ENCODE measurements around the gene MYOM1. TPM values are rescaled to one million over a fixed set of nuclear protein-coding genes. Genes with fewer than 3 reads are reported as not detected.

The MYOM1 gene
- total RNA-seq, 4 donors from 2014 or later = 13.3 to 31.7 (median 16.5) TPM

DNA sequence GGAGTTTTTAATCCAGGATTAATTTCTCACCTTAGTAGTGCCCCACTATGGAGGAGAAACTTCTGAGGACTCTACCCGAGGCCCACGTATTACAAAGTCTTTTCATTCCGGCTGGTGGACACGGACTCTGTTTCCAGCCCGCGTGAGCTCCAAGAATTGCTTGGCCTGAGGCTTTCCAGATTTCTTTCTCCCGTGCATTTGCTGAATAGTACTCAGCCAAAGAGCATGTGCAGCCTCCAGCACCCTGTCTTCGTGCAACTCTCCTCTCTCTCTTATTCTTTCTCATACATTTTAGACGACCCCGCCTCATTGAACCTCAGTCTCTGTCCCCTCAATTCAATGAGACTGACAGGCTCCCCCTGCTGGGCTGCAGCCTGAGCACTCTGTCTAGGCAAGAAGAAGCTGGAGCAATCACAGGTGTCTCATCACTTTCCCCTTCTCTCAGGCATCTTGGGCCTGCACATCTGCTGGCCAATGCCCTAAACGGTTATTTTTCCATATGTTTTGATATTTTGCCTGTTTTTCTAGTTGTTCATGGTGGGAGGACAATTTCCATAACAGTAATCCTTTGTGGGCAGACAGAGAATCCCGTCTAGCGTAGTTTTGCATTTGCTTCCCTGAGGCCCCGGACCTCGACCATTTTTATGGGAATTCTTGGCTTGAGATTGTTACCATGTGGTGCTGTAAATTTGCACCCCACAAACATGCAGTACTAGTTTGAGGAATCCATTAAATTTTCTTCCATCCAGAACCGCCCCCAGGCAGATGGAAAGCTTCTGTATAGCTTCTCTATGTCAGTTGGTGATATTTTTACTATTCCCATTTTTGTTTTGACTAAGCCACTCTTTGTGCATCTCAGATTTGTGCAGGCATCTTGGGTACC, 156.7 kb downstream of the MYOM1 start:
- H3K27me3 ChIP-seq = no peaks in the 10 kb centered on the region
- intact Hi-C loops (cut with DNase I) = loop anchor here (1.0 to 10.0 kb wide), 4 partner anchors 51 to 182 kb away; partner anchors contain the start of genes LPIN2 and MYL12A
- no peaks in the 10 kb centered on the region for H3K9me3 ChIP-seq
- TF ChIP-seq EP300 (IDR thresholded peaks at IDR 0.05) (no peak), POLR2AphosphoS5 (IDR thresholded peaks at IDR 0.05) (peak in 1 of 2 donors; percentile 17), CTCF (IDR thresholded peaks at IDR 0.05) (peak; percentile 72 to 77 (median 73)), POLR2A (IDR thresholded peaks at IDR 0.05; ENCODE audit: low read depth) (no peak)
- H3K4me1 ChIP-seq = peaks cover 10 to 36% (median 25%) of the 10 kb centered on the region in 4 donors
- H3K27ac ChIP-seq (replicated peaks in 1 of 4) = peak overlapping the region in 2 of 4 donors; percentile 13 to 20
- peak overlapping the region; percentile 9 to 35 (median 26) for H3K4me3 ChIP-seq
- 42% methylated on average over 16 of the region's 16 CpGs for WGBS
- DNase-seq (ENCODE audit: extremely low spot score) = peak; percentile 90
- peaks cover 0 to 15% (median 10%) of the 10 kb centered on the region in 4 donors for H3K36me3 ChIP-seq

GRCh38 chr18:3061581-3062312, 158.0 kb downstream of the MYOM1 start:
- 70% methylated on average over 11 of the region's 11 CpGs for WGBS
- H3K27ac ChIP-seq (replicated peaks in 1 of 4) = no peak overlapping the region
- peak; percentile 86 for DNase-seq (ENCODE audit: extremely low spot score)
- TF ChIP-seq POLR2AphosphoS5 (IDR thresholded peaks at IDR 0.05) = no peak
- TF ChIP-seq CTCF (IDR thresholded peaks at IDR 0.05) = no peak
- no peak for TF ChIP-seq POLR2A (IDR thresholded peaks at IDR 0.05; ENCODE audit: low read depth)
- TF ChIP-seq EP300 (IDR thresholded peaks at IDR 0.05) = no peak
- intact Hi-C loops (cut with DNase I) = loop anchor here (5.0 to 10.0 kb wide), 3 partner anchors 49 to 183 kb away; partner anchors contain the start of genes LPIN2 and MYL12A
- peaks cover 10 to 36% (median 25%) of the 10 kb centered on the region in 4 donors for H3K4me1 ChIP-seq
- H3K4me3 ChIP-seq = no peak overlapping the region
- H3K9me3 ChIP-seq = no peaks in the 10 kb centered on the region
- peaks cover 0 to 9% (median 4%) of the 10 kb centered on the region in 4 donors for H3K36me3 ChIP-seq
- H3K27me3 ChIP-seq = no peaks in the 10 kb centered on the region

DNA sequence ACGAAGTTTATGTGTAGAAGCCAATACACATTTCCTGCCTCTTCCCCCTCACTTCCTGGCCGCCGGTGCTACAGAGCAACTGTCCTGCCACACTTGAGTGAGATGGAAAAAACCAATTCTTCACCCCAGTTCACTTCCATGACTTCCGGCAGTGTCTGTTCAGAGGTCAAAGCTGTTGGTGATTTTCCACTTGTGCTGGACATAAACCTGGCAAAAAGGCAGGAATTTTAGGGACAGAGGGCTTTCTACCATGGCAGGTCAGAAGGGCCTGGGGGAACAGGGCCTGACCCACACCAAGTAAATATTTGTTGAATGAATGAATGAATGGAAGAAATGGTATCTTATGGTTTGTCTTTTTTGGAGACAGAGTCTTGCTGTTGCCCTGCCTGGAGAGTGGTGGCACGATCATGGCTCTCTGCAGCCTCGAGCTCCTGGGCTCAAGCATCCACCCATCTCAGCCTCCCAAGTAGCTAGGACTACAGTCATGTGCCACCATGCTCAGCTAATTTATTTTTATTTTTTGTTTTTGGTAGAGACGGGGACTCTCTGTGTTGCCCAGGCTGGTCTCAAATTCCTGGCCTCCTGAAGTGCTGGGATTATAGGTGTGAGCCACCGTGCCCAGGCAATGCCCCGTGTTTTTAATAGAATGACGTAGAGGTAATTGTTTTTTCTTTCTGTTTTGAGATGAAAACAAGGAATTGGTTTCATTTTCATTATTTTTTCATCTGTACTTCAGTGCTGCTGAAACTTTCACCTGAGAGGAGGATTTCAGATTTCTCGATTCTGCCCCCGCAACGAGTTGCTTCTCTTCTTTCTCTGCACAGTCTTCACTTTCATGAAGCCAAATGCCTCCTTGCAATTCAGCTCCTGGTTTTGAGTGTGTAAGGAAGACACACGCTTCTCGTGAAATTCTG, 158.8 kb downstream of the MYOM1 start:
- H3K4me1 ChIP-seq = peaks cover 10 to 36% (median 25%) of the 10 kb centered on the region in 4 donors
- H3K36me3 ChIP-seq = peaks cover 0 to 3% (median under 1%) of the 10 kb centered on the region in 4 donors
- no peaks in the 10 kb centered on the region for H3K9me3 ChIP-seq
- peak overlapping the region; percentile 6 to 42 (median 28) for H3K27ac ChIP-seq (replicated peaks in 1 of 4)
- H3K4me3 ChIP-seq = no peak overlapping the region
- 86% methylated on average over 15 of the region's 15 CpGs for WGBS
- no peak for TF ChIP-seq POLR2A (IDR thresholded peaks at IDR 0.05; ENCODE audit: low read depth)
- TF ChIP-seq EP300 (IDR thresholded peaks at IDR 0.05) = no peak
- TF ChIP-seq POLR2AphosphoS5 (IDR thresholded peaks at IDR 0.05) = no peak
- TF ChIP-seq CTCF (IDR thresholded peaks at IDR 0.05) = no peak
- intact Hi-C loops (cut with DNase I) = loop anchor here (5.0 to 10.0 kb wide), 3 partner anchors 49 to 184 kb away; partner anchors contain the start of genes LPIN2 and MYL12A
- no peak for DNase-seq (ENCODE audit: extremely low spot score)
- H3K27me3 ChIP-seq = no peaks in the 10 kb centered on the region

DNA sequence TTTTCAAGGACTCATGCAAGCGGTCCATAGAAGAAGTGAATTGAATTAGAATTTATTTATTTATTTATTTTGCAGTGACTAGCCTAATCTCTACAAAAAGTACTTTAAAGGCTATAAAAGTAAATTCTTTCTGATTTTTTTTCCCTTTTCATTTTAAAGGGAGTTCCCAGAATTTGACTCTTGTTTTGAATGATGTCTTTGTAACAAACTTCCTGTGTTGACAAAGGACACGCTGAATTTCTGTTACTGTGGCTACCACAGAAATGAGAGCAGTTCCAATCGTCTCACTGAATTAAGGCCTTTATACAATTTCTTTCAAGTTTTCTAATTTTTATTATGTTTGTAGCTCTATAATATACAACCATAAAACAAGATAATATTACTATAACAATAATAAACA, 160.5 kb downstream of the MYOM1 start:
- WGBS = 69% methylated on average over 3 of the region's 3 CpGs

More for the DNA sequence above, 160.5 kb downstream of the MYOM1 start:
- Histone ChIP-seq H3K4me3 (no peak overlapping the region), H3K9me3 (no peaks in the 10 kb centered on the region), H3K27ac (replicated peaks in 1 of 4) (peak overlapping the region in 2 of 4 donors; percentile 32 to 42), H3K4me1 (peaks cover 10 to 36% (median 25%) of the 10 kb centered on the region in 4 donors), H3K36me3 (no peaks in the 10 kb centered on the region), H3K27me3 (no peaks in the 10 kb centered on the region)
- intact Hi-C loops (cut with DNase I) = no loop called here
- TF ChIP-seq POLR2AphosphoS5 (IDR thresholded peaks at IDR 0.05) (no peak), CTCF (IDR thresholded peaks at IDR 0.05) (no peak), POLR2A (IDR thresholded peaks at IDR 0.05; ENCODE audit: low read depth) (no peak), EP300 (IDR thresholded peaks at IDR 0.05) (no peak)
- no peak for DNase-seq (ENCODE audit: extremely low spot score)

Measured in esophagus muscularis mucosa (tissue), 4 donors.